Thoracic aorta (tissue), 2 donors: ENCODE measurements around the gene USP3. TPM values are rescaled to one million over a fixed set of nuclear protein-coding genes. Genes with fewer than 3 reads are reported as not detected.
A peak's percentile ranks its signal among the peaks of the same experiment; 100 is the strongest.

Experiments
- ATAC-seq: fragments of 150-250 bp; one replicate; pipeline ENCODE4 v1.8.0; 2017; ENCODE audit warnings: low read depth; ENCODE audit not compliant: insufficient number of reproducible peaks, low FRiP score
- DNase-seq: peaks from one replicate; pipeline ENCODE4 v3.0.0-alpha.2; 2020; ENCODE audit warnings: low spot score
- H3K27ac ChIP-seq, 2 donors: fragments of 200-600 bp; sonication (generic); 1 replicate in 1 of 2; 2 replicates in 1 of 2; pipeline ENCODE4 v1.5.1; 2016; ENCODE audit warnings: mild to moderate bottlenecking in 2 of 2, moderate library complexity in 2 of 2
- H3K27me3 ChIP-seq: fragments of 200-600 bp; sonication (generic); replicated peaks from 2 replicates; pipeline ENCODE4 v1.6.0; 2016; ENCODE audit warnings: mild to moderate bottlenecking; ENCODE audit not compliant: insufficient read depth
- H3K36me3 ChIP-seq: fragments of 200-600 bp; sonication (generic); one replicate; pipeline ENCODE4 v1.5.1; 2016
- H3K4me1 ChIP-seq, 2 donors: fragments of 200-600 bp; sonication (generic); 1 replicate in 1 of 2; 2 replicates in 1 of 2; pipeline versions ENCODE4 v1.5.1 to v1.6.0; 2016; ENCODE audit warnings: low read depth in 2 of 2, mild to moderate bottlenecking in 1 of 2; ENCODE audit not compliant: control insufficient read depth in 1 of 2
- H3K4me3 ChIP-seq: fragments of 200-600 bp; sonication (generic); 2 replicates; pipeline ENCODE4 v1.5.1; 2016; ENCODE audit warnings: mild to moderate bottlenecking
- H3K9me3 ChIP-seq: fragments of 200-600 bp; sonication (generic); 2 replicates; pipeline ENCODE4 v1.5.1; 2016
- total RNA-seq, 2 donors: library from RNA; depleted of rRNA; stranded (reverse); fragments of >200 nt; gene quantifications; one replicate each; pipeline versions ENCODE4 v1.1.0 to v1.2.3, GENCODE V29; 2016
- TF ChIP-seq, protein P1 (sequence below): fragments of 200-600 bp; sonication (generic); IDR thresholded peaks from one replicate; pipeline ENCODE4 v1.5.1; 2019; ENCODE audit warnings: antibody characterized with exemption

USP3 gene
- total RNA-seq, 2 donors from 2014 or later = 37.8 to 54.4 TPM

DNA sequence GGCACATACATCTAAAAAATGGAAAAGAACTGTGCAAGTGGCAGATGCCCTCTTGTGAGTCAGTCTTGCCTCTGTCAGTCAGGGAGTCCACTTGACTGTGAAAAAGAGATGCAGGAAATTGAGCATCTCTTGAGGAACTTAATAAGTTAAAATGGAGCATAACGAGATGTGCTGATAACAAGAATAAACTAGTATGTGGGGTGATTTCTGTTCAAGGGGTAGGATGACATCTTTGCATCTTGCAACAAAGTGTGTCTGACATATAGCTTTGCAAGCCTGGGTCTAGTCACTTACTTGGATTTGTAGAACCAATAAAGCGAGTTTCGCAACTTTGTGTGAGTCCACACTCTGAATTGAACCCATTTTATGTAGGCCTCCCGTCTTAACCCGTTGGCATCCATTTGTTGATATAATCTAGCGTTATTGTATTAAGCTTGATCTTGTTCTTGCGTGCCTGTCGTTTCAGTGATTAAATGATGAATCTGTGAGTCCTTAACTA, 2.2 kb downstream of the USP3 start:
- TF ChIP-seq, protein P1, sequence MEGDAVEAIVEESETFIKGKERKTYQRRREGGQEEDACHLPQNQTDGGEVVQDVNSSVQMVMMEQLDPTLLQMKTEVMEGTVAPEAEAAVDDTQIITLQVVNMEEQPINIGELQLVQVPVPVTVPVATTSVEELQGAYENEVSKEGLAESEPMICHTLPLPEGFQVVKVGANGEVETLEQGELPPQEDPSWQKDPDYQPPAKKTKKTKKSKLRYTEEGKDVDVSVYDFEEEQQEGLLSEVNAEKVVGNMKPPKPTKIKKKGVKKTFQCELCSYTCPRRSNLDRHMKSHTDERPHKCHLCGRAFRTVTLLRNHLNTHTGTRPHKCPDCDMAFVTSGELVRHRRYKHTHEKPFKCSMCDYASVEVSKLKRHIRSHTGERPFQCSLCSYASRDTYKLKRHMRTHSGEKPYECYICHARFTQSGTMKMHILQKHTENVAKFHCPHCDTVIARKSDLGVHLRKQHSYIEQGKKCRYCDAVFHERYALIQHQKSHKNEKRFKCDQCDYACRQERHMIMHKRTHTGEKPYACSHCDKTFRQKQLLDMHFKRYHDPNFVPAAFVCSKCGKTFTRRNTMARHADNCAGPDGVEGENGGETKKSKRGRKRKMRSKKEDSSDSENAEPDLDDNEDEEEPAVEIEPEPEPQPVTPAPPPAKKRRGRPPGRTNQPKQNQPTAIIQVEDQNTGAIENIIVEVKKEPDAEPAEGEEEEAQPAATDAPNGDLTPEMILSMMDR = no peak

DNA sequence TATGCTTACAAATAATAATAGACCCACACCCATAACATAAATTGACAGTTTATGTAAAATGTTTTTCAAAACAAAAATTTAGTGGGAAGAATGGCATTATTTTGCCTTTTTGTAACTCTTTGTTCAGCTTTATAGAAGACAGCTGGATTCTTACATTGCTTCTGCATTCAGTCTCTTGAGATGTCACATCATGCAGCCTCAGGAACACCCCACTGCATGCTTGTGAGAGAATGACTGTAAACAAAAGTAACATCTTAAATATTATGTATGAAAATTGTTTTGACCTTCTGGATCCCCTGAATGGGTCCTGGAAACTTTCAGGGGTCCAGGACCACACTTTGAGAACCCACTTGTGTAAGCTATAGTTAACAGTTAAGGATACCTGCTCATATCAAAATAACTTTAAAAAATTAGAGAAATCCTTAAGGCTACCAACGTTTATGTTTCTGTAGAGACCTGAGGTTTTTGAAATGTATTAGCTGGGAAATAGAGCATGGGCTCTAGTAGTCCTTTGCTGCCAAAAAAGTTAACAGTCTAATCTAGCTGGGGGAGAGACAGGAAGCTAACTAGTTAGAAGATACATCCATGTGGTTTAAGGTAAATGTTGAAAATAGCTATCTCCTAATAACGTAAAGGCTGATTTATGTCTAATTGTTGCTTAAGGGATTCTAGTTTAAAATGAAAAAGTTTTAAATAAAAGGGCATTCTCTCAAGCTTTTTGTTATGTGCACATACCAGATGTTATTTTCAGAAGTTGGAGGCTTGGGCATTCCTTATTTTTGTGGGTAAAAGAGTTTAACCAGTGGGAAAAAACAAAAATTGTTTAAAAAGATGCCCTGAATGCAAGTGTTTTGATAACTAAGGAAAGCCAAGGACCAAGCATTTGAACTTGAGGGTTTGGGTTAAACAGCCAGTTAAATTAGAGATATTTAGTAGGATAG, 3.8 kb downstream of the USP3 start:
- DNase-seq (no peak), ATAC-seq (no peak)
- Histone ChIP-seq H3K4me3 (no peak overlapping the region), H3K9me3 (no peaks in the 10 kb centered on the region), H3K27ac (peak overlapping the region in 1 of 2 donors; percentile 15), H3K36me3 (no peaks in the 10 kb centered on the region), H3K27me3 (no peaks in the 10 kb centered on the region), H3K4me1 (peaks cover 46 to 58% of the 10 kb centered on the region in 2 donors)
- TF ChIP-seq, protein P1 = no peak

More for the DNA sequence above, 2.2 kb downstream of the USP3 start:
- H3K4me1 ChIP-seq = peaks cover 59 to 73% of the 10 kb centered on the region in 2 donors
- H3K27ac ChIP-seq = peak overlapping the region in 1 of 2 donors; percentile 90
- DNase-seq (no peak), ATAC-seq (no peak)
- no peaks in the 10 kb centered on the region for H3K36me3 ChIP-seq
- no peaks in the 10 kb centered on the region for H3K27me3 ChIP-seq
- no peaks in the 10 kb centered on the region for H3K9me3 ChIP-seq
- H3K4me3 ChIP-seq = peak overlapping the region; percentile 91

DNA sequence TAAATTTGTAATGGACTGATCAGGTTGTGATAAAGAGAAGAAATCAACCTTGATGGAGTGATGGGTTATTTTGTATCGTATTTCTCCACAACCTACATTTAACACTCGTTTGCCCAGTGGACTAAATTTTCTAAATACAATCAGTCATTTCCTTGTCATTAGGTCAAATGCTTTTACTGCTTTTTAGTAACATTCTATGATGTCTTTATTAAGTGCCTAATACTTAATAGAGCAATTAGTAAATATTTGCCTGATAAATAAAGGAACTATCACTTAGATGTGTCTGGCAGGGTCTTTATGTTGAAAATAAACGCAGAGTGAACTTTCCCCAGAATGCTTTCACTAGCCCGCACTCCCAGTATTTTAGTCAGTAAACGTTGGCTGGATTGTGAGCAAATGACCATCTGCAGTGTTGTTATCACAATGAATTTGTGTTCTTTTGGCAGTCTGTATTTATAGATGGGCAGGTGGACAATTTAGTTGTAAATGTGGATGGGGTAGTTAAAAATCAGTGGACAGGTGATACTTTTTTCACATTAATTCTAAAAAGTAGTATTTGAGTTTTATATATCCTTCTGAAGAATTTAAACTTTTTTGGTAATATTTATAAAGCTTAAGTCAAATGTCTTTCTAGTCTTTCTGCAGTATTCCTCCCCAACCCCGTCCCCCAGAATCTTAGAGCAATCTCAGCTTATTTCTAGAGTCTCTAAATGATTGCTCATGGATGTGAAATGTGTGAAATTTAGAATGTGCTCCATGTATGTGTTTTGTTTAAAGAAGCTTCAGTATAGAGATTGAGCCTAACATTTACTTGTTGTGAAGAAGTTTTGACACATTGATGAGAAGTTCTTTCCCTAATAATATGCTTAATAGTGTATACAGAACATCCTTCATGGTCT, 4.9 kb downstream of the USP3 start:
- ATAC-seq (no peak), DNase-seq (no peak)
- no peaks in the 10 kb centered on the region for H3K36me3 ChIP-seq
- peaks cover 42 to 53% of the 10 kb centered on the region in 2 donors for H3K4me1 ChIP-seq
- H3K27ac ChIP-seq = peak overlapping the region in 1 of 2 donors; percentile 55
- TF ChIP-seq, protein P1 = no peak
- H3K27me3 ChIP-seq = no peaks in the 10 kb centered on the region
- no peaks in the 10 kb centered on the region for H3K9me3 ChIP-seq
- H3K4me3 ChIP-seq = peak overlapping the region; percentile 28

DNA sequence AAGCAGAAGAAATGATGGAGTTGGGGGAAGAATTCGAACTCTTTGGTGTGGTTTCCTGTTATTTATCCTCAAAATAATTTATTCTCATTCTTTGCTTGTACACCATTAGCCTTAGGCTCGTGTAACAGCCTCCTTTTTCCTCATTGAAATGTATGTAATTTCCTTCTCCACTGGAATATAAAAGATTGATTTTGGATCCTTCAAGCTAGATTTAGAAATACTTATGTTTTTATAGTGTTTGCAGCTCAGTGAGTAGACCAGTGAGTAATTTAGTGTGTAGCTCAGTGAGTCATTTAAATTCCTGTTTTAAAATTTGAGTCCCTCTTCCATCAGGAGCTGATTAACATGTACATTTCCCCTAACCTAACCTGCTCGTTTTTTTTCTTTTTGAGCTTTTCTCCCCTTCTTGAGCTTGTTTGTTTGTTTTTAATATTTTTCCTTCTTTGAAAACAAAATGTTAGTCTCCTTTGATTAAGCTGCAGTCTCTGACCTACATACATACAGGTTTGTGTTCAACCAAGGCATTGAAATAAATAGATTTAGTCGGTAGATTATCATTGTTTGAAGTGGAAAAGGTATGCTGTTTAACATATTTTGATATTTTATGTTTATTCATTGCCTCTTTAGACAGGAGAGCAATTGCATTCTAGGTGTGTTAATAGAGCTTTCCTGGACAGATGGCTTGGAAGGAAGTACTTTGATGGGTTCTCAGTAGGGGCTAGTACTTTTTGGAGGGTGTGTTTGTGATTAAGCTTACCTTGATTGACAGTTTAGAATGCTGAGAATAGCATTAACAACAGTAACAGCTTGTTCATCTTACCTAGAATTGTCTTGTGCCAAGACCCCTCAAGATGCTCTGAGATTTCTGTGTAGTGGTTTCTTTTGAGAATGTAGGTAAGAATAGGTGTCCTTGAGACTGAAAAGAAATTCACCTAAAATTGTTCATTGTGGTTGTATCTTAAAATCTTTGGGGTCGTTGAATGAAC, 5.9 kb downstream of the USP3 start:
- no peaks in the 10 kb centered on the region for H3K27me3 ChIP-seq
- TF ChIP-seq, protein P1 = no peak
- no peaks in the 10 kb centered on the region for H3K9me3 ChIP-seq
- peak overlapping the region in 1 of 2 donors; percentile 55 for H3K27ac ChIP-seq
- DNase-seq (no peak), ATAC-seq (no peak)
- no peaks in the 10 kb centered on the region for H3K36me3 ChIP-seq
- H3K4me1 ChIP-seq = peaks cover 47 to 62% of the 10 kb centered on the region in 2 donors
- peak overlapping the region; percentile 28 for H3K4me3 ChIP-seq
